ENCODE data around the gene OTX1.

The OTX1 gene

GRCh38 chr2:63047321-63048279 lies 3.0 kb upstream of the OTX1 start:
- no peak for DNase-seq (ENCODE audit: low read depth)

GRCh38 chr2:63048367-63049171 lies 2.1 kb upstream of the OTX1 start:
- DNase-seq (ENCODE audit: low read depth), result no peak

DNA sequence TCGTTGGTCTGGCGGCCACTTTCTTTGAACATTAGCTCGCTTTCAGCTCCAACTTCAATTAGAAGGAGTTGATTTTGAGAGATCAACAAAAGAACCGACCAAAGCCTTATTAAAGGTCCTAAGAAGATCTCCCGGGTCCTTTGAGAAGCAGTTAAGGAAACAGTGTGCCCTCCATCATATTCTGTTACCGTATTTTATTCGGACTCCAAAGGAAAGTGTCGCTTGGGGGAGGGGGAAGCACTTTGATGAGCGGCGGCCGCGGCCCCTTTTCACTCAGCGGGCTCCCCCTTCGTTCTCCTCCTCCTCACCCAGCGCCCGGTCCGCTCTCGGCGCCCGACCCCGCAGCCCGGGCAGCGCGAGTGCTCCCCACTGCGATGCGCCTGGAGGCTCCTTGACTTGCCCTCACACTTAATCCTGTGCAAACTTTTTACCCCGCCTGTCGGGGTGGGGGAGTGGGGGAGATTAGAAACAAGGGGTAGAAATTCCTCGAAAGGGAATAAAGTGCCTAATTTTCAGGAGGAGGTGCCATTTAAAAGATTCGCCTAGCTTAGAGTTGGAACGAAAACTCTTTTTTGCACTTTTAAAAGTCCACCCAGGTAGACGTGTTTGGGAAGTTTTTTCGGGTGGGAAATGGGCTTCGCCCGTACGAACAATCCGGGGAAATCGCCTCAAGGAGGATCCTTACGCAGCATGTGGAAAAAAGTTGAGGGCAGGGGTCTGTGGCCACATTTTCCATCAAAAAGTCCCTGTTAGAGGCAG lies 1.2 kb upstream of the OTX1 start:
- no peak for DNase-seq (ENCODE audit: low read depth)

DNA sequence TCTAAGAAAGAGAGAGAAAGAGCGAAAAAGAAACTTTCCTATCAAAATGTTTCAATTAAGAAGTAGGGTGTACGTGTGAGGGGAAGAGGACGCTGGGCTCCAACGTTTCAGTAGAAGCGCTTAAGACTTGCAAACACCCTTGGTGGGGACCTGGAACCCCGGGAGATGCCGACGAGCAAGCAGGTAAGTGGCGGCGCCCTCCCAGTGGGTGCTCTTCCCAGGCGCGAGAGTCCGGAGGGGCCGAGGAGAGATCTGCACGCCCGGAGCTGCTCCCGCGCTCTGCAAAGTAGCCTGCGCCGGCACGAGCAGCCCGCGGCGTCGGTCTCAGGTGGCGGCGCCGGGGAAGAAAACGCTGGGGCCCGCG lies 678 bp upstream of the OTX1 start:
- no peak for DNase-seq (ENCODE audit: low read depth)

GRCh38 chr2:63051042-63051794 lies 588 bp downstream of the OTX1 start:
- no peak for DNase-seq (ENCODE audit: low read depth)

- no peak for DNase-seq (ENCODE audit: low read depth)
Measured at GRCh38 chr2:63051795-63052333, 1.2 kb downstream of the OTX1 start.

DNA sequence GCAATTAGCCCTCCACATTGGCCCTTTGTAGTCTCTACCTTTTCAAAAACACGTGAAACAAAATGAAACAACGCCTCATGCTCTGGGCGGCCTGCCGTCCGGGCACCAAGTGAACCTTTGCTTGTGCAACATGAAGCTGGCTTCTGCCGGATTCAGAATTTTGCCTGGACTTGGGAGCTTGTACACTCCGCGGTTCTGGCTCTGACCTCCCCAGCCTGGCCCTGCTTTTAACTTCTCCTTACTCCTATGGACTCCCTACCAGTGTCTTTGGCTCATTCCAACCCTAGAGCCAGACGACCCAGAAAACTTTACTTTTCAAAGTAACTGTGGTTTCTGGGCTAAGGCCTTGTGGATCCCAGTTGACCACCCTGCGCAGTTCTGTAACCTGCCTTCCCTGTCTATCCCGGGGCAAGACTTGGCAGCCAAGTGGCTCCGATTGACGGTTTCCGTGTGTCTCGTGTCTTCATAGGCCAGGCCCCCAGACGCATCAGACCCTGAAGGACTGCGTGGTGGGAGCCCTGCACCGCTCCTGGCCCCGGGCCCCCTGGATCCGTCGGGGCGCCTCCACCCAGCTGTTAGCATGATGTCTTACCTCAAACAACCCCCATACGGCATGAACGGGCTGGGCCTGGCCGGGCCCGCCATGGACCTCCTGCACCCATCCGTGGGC lies 1.9 kb downstream of the OTX1 start:
- no peak for DNase-seq (ENCODE audit: low read depth)

- DNase-seq (ENCODE audit: low read depth), result no peak
Measured at GRCh38 chr2:63053081-63053888, 2.7 kb downstream of the OTX1 start.

GRCh38 chr2:63053889-63054602 lies 3.4 kb downstream of the OTX1 start:
- no peak for DNase-seq (ENCODE audit: low read depth)

DNA sequence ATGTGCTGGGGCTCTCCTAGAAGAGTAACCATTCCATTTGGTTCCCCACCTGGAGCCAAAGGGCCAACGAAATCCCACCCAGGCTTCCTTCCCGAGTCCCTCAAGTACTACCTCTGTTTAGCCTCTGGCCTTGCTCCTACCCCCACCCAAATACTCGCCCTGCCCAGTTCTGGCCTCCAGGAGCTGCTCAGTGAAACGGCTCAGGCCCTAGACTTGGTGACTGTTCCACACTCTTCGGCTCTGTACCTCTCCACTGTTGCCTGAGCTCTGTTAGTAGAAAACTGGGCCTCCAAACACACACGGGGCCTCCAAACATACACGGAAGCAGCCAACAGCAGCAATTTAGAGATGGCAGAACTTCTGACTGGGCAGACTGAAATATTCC lies 4.2 kb downstream of the OTX1 start:
- no peak for DNase-seq (ENCODE audit: low read depth)

- no peak for DNase-seq (ENCODE audit: low read depth)
Measured at GRCh38 chr2:63055226-63056106, 4.8 kb downstream of the OTX1 start.

- no peak for DNase-seq (ENCODE audit: low read depth)
Measured at GRCh38 chr2:63056107-63057050, 5.7 kb downstream of the OTX1 start.

GRCh38 chr2:63057249-63058143 lies 6.9 kb downstream of the OTX1 start:
- DNase-seq (ENCODE audit: low read depth), result no peak

DNA sequence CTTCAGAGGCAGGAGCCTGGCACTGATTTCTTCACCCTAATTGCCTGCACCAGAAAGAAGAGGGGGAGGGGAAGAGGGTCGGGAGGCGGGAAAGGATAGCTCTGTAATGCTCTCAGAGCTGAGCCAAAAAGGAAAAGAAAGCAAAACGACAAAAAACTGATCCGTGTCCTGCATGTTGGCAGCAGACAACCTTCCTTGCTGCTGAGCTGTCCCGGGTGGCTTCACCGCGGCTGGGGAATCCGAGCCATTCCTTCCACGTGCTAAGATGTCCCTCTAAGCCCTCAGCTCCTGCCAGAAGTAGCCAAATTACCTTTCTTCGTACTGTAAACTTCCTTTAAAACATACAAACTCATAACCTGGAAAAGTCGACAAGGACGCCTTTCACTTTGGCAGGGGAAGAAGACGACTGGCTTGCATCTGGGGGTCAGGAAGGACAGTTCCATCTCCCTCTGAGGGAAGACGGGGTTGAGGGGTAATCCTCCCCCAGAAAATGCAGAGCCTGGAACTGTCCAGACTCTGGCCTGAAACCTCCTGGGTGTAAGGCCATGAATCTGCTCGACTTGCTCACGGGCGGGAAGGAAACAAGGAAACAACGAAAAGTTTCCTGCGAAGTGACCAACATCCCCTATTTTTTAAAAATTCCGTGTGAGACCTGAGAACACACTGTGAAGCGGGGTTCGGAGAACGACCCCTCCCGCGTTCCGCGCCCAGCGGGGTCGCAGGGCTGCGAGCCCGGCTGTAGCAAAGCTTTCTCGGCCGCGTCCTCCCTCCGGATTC lies 7.7 kb downstream of the OTX1 start:
- no peak for DNase-seq (ENCODE audit: low read depth)
